22Rv1 (cell line): Measurements from ENCODE around the gene RBMS3.

Experiments
- ZFX ChIP-seq: fragments of 450-650 bp; IDR thresholded peaks from 2 replicates; pipeline ENCODE4 v1.6.1; 2017; ENCODE audit warnings: antibody characterized with exemption, borderline replicate concordance
- TF ChIP-seq, protein P1 (sequence below): fragments of 450-650 bp; IDR thresholded peaks from 2 replicates; pipeline ENCODE4 v1.5.1; 2017; ENCODE audit warnings: mild to moderate bottlenecking

DNA sequence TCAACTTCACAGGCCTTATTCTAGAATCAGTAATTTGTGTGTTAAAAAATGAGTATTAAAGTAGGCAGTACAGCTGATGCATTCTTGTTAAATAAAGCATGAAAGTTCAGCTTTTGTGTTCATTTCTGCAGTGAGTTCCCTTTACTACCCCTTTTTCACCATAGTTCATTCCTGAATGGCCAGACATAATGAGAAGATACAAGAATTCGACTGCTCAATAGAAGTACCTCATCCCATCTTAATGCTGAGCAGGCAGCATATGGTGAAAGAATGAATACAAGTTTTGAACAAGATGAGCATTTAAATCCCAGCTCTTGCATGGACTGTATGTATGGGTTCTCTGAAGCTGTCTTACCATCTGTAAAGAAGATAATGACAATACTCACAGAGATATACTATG is 677.9 kb downstream of the RBMS3 start:
- TF ChIP-seq, protein P1, sequence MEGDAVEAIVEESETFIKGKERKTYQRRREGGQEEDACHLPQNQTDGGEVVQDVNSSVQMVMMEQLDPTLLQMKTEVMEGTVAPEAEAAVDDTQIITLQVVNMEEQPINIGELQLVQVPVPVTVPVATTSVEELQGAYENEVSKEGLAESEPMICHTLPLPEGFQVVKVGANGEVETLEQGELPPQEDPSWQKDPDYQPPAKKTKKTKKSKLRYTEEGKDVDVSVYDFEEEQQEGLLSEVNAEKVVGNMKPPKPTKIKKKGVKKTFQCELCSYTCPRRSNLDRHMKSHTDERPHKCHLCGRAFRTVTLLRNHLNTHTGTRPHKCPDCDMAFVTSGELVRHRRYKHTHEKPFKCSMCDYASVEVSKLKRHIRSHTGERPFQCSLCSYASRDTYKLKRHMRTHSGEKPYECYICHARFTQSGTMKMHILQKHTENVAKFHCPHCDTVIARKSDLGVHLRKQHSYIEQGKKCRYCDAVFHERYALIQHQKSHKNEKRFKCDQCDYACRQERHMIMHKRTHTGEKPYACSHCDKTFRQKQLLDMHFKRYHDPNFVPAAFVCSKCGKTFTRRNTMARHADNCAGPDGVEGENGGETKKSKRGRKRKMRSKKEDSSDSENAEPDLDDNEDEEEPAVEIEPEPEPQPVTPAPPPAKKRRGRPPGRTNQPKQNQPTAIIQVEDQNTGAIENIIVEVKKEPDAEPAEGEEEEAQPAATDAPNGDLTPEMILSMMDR: no peak
- no peak for TF ChIP-seq ZFX
